ENCODE data around the gene USP48. TPM values are rescaled to one million over a fixed set of nuclear protein-coding genes. Genes with fewer than 3 reads are reported as not detected.

Gene USP48
- total RNA-seq, 4 donors from 2014 or later, result 23.1 to 92.5 (median 64.4) TPM

GRCh38 chr1:21824926-21825325, 42.0 kb upstream of the USP48 start:
- Histone ChIP-seq H3K4me3 (no peak overlapping the region), H3K27ac (no peak overlapping the region), H3K27me3 (no peaks in the 10 kb centered on the region), H3K9me3 (no peaks in the 10 kb centered on the region), H3K36me3 (no peaks in the 10 kb centered on the region), H3K4me1 (no peaks in the 10 kb centered on the region)
- intact Hi-C loops (cut with DNase I; ENCODE audit: low total_unique reads), result no loop called here
- TF ChIP-seq POLR2A (IDR thresholded peaks at IDR 0.05) (no peak), CTCF (IDR thresholded peaks at IDR 0.05) (no peak)
- no peak for DNase-seq

- Histone ChIP-seq H3K27ac (no peak overlapping the region), H3K36me3 (no peaks in the 10 kb centered on the region), H3K27me3 (no peaks in the 10 kb centered on the region), H3K4me3 (no peak overlapping the region), H3K9me3 (no peaks in the 10 kb centered on the region), H3K4me1 (no peaks in the 10 kb centered on the region)
- TF ChIP-seq CTCF (IDR thresholded peaks at IDR 0.05) (no peak), POLR2A (IDR thresholded peaks at IDR 0.05) (no peak)
- intact Hi-C loops (cut with DNase I; ENCODE audit: low total_unique reads), result no loop called here
- DNase-seq, result no peak
These were observed 41.2 kb upstream of the USP48 start for GRCh38 chr1:21823980-21824702.

- Histone ChIP-seq H3K9me3 (no peaks in the 10 kb centered on the region), H3K36me3 (no peaks in the 10 kb centered on the region), H3K27ac (no peak overlapping the region), H3K4me1 (no peaks in the 10 kb centered on the region), H3K27me3 (no peaks in the 10 kb centered on the region), H3K4me3 (no peak overlapping the region)
- TF ChIP-seq CTCF (IDR thresholded peaks at IDR 0.05) (no peak), POLR2A (IDR thresholded peaks at IDR 0.05) (no peak)
- intact Hi-C loops (cut with DNase I; ENCODE audit: low total_unique reads), result no loop called here
- no peak for DNase-seq
These were observed 40.4 kb upstream of the USP48 start for GRCh38 chr1:21823206-21823979.

- Histone ChIP-seq H3K27ac (no peak overlapping the region), H3K4me1 (no peaks in the 10 kb centered on the region), H3K36me3 (no peaks in the 10 kb centered on the region), H3K27me3 (no peaks in the 10 kb centered on the region), H3K4me3 (no peak overlapping the region), H3K9me3 (no peaks in the 10 kb centered on the region)
- peak in 1 of 2 donors; percentile 40 for DNase-seq
- intact Hi-C loops (cut with DNase I; ENCODE audit: low total_unique reads), result no loop called here
- TF ChIP-seq POLR2A (IDR thresholded peaks at IDR 0.05) (no peak), CTCF (IDR thresholded peaks at IDR 0.05) (no peak)
These were observed 39.4 kb upstream of the USP48 start for GRCh38 chr1:21822349-21822748.

- no peak overlapping the region for H3K4me3 ChIP-seq
- no peaks in the 10 kb centered on the region for H3K36me3 ChIP-seq
- no peaks in the 10 kb centered on the region for H3K27me3 ChIP-seq
- no peak for DNase-seq
- TF ChIP-seq CTCF (IDR thresholded peaks at IDR 0.05) (no peak), POLR2A (IDR thresholded peaks at IDR 0.05) (no peak)
- intact Hi-C loops (cut with DNase I; ENCODE audit: low total_unique reads), result no loop called here
- no peaks in the 10 kb centered on the region for H3K9me3 ChIP-seq
- no peaks in the 10 kb centered on the region for H3K4me1 ChIP-seq
- H3K27ac ChIP-seq, result no peak overlapping the region
These were observed 38.6 kb upstream of the USP48 start for GRCh38 chr1:21821385-21822019.
